NCI-H2029 (cell line): ENCODE data around the gene MAP3K19.

Experiments
- DNase-seq: peaks from one replicate; lab custom pipeline; 2025; lab: John Stamatoyannopoulos, UW

MAP3K19 gene

DNA sequence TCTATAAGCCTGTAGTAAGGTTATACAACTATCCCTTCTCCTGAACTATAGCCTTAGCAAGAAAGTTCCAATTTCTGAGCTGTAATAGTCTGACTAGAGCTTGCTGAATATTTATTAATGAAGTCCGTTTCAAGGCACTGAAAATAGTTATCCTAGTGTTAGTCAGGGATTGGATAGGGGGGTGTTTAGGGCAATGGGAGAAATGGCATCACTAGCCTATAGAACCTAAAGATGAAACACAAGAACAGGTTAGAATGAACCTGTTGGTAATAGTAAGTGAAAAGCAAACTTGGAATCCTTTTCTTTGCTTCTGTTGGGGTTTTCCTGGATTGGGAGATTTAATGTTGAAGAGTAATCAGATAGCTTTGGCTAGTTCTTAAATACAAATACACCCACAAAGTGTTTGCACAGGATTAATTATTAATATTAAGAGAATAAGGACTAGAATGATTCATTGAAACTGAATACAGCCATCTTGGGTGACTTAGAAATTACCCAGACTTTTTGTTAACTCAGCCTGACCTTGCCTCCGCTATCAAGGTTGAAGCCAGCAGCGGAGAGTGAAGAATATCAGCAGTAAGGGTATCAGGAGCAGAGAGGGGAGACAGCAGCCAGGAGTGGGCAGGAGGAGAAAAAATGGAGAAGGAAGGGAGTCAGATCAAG lies 114.3 kb downstream of the MAP3K19 start:
- DNase-seq: no peak

- no peak for DNase-seq
Observed at GRCh38 chr2:134927195-134927594, 120.1 kb downstream of the MAP3K19 start.

- DNase-seq: no peak
Observed at GRCh38 chr2:134926231-134926931, 120.9 kb downstream of the MAP3K19 start.

- DNase-seq: no peak
Observed at GRCh38 chr2:134924912-134925311, 122.3 kb downstream of the MAP3K19 start.

DNA sequence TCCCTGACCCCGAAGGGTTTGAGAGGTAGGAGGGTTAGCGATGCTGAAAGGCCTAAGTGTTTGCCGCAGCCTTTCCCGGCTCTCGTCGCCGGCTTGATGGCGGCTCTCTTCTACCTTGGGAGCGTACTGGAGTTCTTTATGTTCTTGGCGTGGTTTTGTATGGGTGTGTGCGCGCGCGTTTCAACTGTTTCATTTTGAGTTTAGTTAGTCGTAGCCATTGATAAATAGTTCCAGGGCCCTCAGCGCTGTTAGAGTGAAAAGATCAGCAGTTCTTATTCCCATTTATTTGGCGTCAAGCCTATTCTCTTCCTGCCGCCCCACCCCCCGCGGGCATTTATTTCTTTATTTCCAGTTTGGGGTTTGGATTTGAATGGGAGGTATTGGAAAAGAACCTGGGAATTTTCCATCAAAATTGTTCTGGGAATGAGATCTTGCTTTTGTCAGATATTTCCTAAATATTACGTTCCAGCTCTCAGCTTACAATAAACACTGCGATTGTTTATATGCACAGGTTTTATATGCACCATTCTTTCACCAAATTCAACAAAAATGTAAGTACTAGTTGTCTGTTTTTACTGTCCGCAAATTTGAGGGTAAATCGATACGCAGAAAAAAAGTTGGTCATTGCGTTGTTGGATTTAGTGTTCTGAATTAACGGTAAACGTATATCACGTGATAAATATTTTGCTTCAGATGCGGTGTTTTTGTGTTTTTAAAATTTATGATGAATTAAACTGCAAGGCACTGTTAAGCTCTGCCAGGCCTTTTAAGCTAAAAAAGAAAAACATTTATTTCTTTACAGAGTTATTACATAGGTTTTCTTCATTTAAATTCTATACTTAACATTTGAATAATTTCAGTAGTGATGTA lies 127.7 kb downstream of the MAP3K19 start:
- DNase-seq: peak; percentile 16

DNA sequence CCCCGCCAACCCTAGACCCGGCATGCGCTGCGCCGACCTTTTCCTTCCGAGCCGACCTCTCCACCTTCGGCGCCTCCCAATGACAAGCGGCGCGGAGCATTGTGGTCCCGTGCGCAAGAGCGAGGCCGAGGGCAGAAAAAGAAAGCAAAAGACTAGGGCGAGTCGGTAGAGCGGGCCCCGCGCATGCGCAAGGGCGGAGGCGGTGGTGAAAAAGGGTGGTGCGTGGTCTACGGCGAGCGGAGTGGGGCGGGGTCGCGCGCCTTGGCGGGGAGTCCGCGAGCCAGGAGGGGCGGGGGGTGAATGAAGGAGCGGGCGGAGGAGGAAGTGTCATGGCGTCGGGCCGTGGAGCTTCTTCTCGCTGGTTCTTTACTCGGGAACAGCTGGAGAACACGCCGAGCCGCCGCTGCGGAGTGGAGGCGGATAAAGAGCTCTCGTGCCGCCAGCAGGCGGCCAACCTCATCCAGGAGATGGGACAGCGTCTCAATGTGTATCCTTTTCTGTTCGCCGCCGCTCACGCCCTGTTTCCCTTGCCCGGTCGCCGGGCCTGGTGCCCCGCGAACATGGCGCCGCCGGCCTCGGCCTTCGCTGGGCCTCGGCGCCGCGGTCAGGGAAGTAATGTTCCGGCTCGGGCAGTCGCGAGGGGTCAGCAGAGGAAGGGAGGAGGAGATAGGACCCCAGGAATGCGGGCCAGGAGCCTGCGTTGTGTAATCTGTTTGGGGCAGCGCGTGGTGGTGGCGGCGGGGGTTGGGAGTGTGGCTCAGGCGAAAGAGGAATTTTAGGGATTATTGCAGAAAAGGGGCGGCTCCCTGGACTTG lies 128.5 kb downstream of the MAP3K19 start, which contains the start of gene CCNT2:
TSS of gene CCNT2 (plus strand) at position 297 of the 815 bp plus-strand sequence. CDS start at position 330, 33 bp downstream.
- peak; percentile 97 for DNase-seq

GRCh38 chr2:134917888-134918525 lies 129.2 kb downstream of the MAP3K19 start:
- DNase-seq: peak; percentile 94

- no peak for DNase-seq
Observed at GRCh38 chr2:134917360-134917865, 129.8 kb downstream of the MAP3K19 start.
